Stimulated activated CD4-positive, alpha-beta T cell treated with anti-CD3 and anti-CD28 coated beads, Interleukin-1b, Interleukin-23, amount 100 ng/mL, for 1 hour (primary cell): ENCODE data around the gene FAM170B.

ENCODE experiments used
- DNase-seq, 2 donors: peaks; one replicate each; pipeline ENCODE4 v3.0.0-alpha.2; 2020; ENCODE audit warnings: low read depth in 2 of 2

Gene FAM170B

GRCh38 chr10:49123981-49124950, 9.6 kb downstream of the FAM170B start:
- DNase-seq = no peak

- no peak for DNase-seq
Observed at GRCh38 chr10:49120911-49121310, 12.9 kb downstream of the FAM170B start.

GRCh38 chr10:49119746-49120145, 14.1 kb downstream of the FAM170B start:
- DNase-seq = no peak

GRCh38 chr10:49118430-49119074, 15.3 kb downstream of the FAM170B start:
- no peak for DNase-seq

- DNase-seq = no peak
Observed at GRCh38 chr10:49117376-49118070, 16.3 kb downstream of the FAM170B start.

- DNase-seq = no peak
Observed at GRCh38 chr10:49116509-49117375, 17.1 kb downstream of the FAM170B start.

GRCh38 chr10:49115796-49116508, 17.9 kb downstream of the FAM170B start:
- no peak for DNase-seq

- DNase-seq = no peak
Observed at GRCh38 chr10:49115015-49115795, 18.6 kb downstream of the FAM170B start, which contains the start of gene VSTM4. TSS of gene VSTM4 (minus strand) at chr10:49115522. CDS start at chr10:49115485, 37 bp downstream.

- DNase-seq = no peak
Observed at GRCh38 chr10:49114718-49115014, 19.2 kb downstream of the FAM170B start.

GRCh38 chr10:49113741-49114141, 20.1 kb downstream of the FAM170B start:
- DNase-seq = no peak

GRCh38 chr10:49112851-49113250, 21.0 kb downstream of the FAM170B start:
- no peak for DNase-seq

GRCh38 chr10:49112098-49112497, 21.7 kb downstream of the FAM170B start:
- DNase-seq = no peak

- no peak for DNase-seq
Observed at GRCh38 chr10:49111320-49111698, 22.5 kb downstream of the FAM170B start.

- DNase-seq = no peak
Observed at GRCh38 chr10:49110684-49111319, 23.0 kb downstream of the FAM170B start.

- no peak for DNase-seq
Observed at GRCh38 chr10:49109669-49110340, 24.0 kb downstream of the FAM170B start.

- no peak for DNase-seq
Observed at GRCh38 chr10:49108656-49109055, 25.2 kb downstream of the FAM170B start.

- no peak for DNase-seq
Observed at GRCh38 chr10:49107887-49108267, 25.9 kb downstream of the FAM170B start.

- DNase-seq = no peak
Observed at GRCh38 chr10:49107111-49107886, 26.5 kb downstream of the FAM170B start.
